DOHH2 (cell line): Measurements from ENCODE around the gene KCNAB1.

Experiments
- CTCF ChIP-seq: fragments of 200-600 bp; sonication (generic); IDR thresholded peaks from one replicate; pipeline ENCODE4 v1.5.1; 2014; ENCODE audit warnings: antibody characterized with exemption, mild to moderate bottlenecking, low read depth, low read length; ENCODE audit not compliant: poor library complexity, severe bottlenecking
- EZH2phosphoT487 ChIP-seq: fragments of 200-600 bp; sonication (generic); IDR thresholded peaks from 2 replicates; pipeline ENCODE4 v1.6.1; 2017; ENCODE audit warnings: borderline replicate concordance, mild to moderate bottlenecking, antibody characterized with exemption, low read length, moderate library complexity, mixed read lengths

- TF ChIP-seq CTCF, result no peak
- TF ChIP-seq EZH2phosphoT487, result no peak
These were observed 412.4 kb downstream of the KCNAB1 start for GRCh38 chr3:156532730-156533129.
